GM13977 (cell line): Measurements from ENCODE around the gene ZNF280D.

Source experiments
- DNase-seq: peaks from one replicate; pipeline ENCODE4 v3.0.0; 2012; ENCODE audit warnings: low spot score
- in situ Hi-C: fragments of 300-500 bp; cut with MboI; formaldehyde crosslinking; loops from one replicate; pipeline ENCODE4 v1.12.0; 2022; ENCODE audit warnings: low sequenced_read_pairs, low pct_unique_long_range_greater_than_20kb, mixed read lengths, inconsistent platforms; ENCODE audit not compliant: unreplicated experiment
- TF ChIP-seq, protein P1 (sequence below): IDR thresholded peaks from 2 replicates; pipeline ENCODE4 v1.5.1; 2012; ENCODE audit warnings: mild to moderate bottlenecking, control low read depth; ENCODE audit not compliant: insufficient read depth; ENCODE audit errors: extremely low read depth, missing control alignments

The ZNF280D gene

GRCh38 chr15:56587686-56588085 lies 145.6 kb downstream of the ZNF280D start:
- in situ Hi-C loops, result no loop called here
- DNase-seq, result no peak
- TF ChIP-seq, protein P1, sequence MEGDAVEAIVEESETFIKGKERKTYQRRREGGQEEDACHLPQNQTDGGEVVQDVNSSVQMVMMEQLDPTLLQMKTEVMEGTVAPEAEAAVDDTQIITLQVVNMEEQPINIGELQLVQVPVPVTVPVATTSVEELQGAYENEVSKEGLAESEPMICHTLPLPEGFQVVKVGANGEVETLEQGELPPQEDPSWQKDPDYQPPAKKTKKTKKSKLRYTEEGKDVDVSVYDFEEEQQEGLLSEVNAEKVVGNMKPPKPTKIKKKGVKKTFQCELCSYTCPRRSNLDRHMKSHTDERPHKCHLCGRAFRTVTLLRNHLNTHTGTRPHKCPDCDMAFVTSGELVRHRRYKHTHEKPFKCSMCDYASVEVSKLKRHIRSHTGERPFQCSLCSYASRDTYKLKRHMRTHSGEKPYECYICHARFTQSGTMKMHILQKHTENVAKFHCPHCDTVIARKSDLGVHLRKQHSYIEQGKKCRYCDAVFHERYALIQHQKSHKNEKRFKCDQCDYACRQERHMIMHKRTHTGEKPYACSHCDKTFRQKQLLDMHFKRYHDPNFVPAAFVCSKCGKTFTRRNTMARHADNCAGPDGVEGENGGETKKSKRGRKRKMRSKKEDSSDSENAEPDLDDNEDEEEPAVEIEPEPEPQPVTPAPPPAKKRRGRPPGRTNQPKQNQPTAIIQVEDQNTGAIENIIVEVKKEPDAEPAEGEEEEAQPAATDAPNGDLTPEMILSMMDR, result no peak

DNA sequence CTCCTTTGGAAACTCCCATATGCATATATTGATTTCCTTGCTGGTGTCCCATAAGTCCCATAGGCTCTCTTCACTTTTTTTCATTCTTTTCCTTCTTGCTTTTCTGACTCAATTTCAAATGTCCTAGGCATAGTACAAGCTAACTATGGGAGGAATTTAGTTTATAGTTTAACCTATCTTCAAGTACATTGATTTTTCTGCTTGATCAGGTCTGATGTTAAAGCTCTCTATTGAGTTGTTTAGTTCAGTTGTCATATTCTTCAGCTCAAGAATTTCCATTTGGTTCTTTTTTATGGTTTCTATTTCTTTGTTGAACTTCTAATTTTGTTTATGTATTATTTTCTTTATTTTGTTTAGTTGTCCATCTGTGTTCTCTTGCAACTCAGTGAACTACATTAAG lies 147.1 kb downstream of the ZNF280D start:
- no peak for DNase-seq
- in situ Hi-C loops, result no loop called here
- TF ChIP-seq, protein P1, result no peak

- in situ Hi-C loops, result no loop called here
- TF ChIP-seq, protein P1, result no peak
- no peak for DNase-seq
Observed at GRCh38 chr15:56582785-56583184, 150.5 kb downstream of the ZNF280D start.
